Mammary epithelial cell (primary cell): Measurements from ENCODE around the gene PLBD2.

ENCODE experiments used
- CTCF ChIP-seq, 2 donors: IDR thresholded peaks in 1 of 2; conservative IDR thresholded peaks in 1 of 2; 2 replicates each; pipeline ENCODE4 v1.5.1; 2011 to 2012; ENCODE audit warnings: inconsistent platforms in 2 of 2, low read length in 2 of 2, mild to moderate bottlenecking in 2 of 2, control low read depth in 1 of 2, low read depth in 1 of 2; ENCODE audit not compliant: insufficient read depth in 1 of 2; ENCODE audit errors: extremely low read depth in 1 of 2
- EZH2 ChIP-seq: IDR thresholded peaks from 2 replicates; pipeline ENCODE4 v1.6.1; 2012; ENCODE audit warnings: low read length, inconsistent platforms, borderline replicate concordance

- no peak for TF ChIP-seq CTCF (conservative IDR thresholded peaks at IDR 0.05 in 1 of 2, IDR thresholded peaks at IDR 0.05 in 1 of 2; ENCODE audit: extremely low read depth in 1 of 2, insufficient read depth in 1 of 2, low read depth in 1 of 2, low read length in 2 of 2)
- no peak for TF ChIP-seq EZH2
Observed at GRCh38 chr12:113373969-113374368, 15.6 kb downstream of the PLBD2 start.
